SK-N-MC (cell line): ENCODE data around the gene XCL1.
"Not testable (repeated sequence)": the region's sequence is repeated elsewhere in the genome, so short reads cannot be mapped to it uniquely, and the experiment has no call there.

Experiments
- DNase-seq: peaks from one replicate; pipeline ENCODE4 v3.0.0-alpha.2; 2011; ENCODE audit warnings: low read depth, low spot score
- H3K27ac ChIP-seq: fragments of 200-600 bp; sonication (generic); 2 replicates; pipeline ENCODE4 v1.5.1; 2016; ENCODE audit warnings: mixed run types
- H3K36me3 ChIP-seq: fragments of 200-600 bp; sonication (generic); 2 replicates; pipeline ENCODE4 v1.6.1; 2017; ENCODE audit warnings: antibody characterized with exemption, low read length, mixed read lengths; ENCODE audit not compliant: insufficient read depth
- H3K4me3 ChIP-seq: fragments of 200-600 bp; sonication (generic); 2 replicates; pipeline ENCODE4 v1.5.1; 2016
- H3K9ac ChIP-seq: fragments of 200-600 bp; sonication (generic); 2 replicates; pipeline ENCODE4 v1.8.0; 2017; ENCODE audit warnings: mixed run types, mixed read lengths; ENCODE audit not compliant: insufficient read length
- H3K9me3 ChIP-seq: fragments of 200-600 bp; sonication (generic); 2 replicates; pipeline ENCODE4 v1.6.1; 2017; ENCODE audit warnings: low read depth, mild to moderate bottlenecking, antibody characterized with exemption, low read length, moderate library complexity, mixed read lengths
- EZH2 ChIP-seq: fragments of 200-600 bp; sonication (generic); IDR thresholded peaks from one replicate; pipeline ENCODE4 v1.6.1; 2017; ENCODE audit warnings: antibody characterized with exemption
- FOXP2 ChIP-seq: optimal IDR thresholded peaks from 2 replicates; pipeline ENCODE3; 2011; ENCODE audit warnings: mild to moderate bottlenecking, moderate library complexity; ENCODE audit not compliant: insufficient read depth; ENCODE audit errors: extremely low read length, control extremely low read depth
- POLR2AphosphoS5 ChIP-seq: IDR thresholded peaks from 2 replicates; pipeline ENCODE4 v1.6.1; 2012; ENCODE audit warnings: mild to moderate bottlenecking, low read depth, low read length, borderline replicate concordance

The XCL1 gene

GRCh38 chr1:168576245-168576688 lies at the start of gene XCL1:
TSS of gene XCL1 (plus strand) at chr1:168576605. CDS start at chr1:168576638, 33 bp downstream.
- not testable (repeated sequence) for H3K9ac ChIP-seq, H3K36me3 ChIP-seq, H3K9me3 ChIP-seq

GRCh38 chr1:168529518-168529917 lies 46.9 kb upstream of the XCL1 start:
- DNase-seq = no peak
- Histone ChIP-seq H3K27ac (no peak overlapping the region), H3K9me3 (no peaks in the 10 kb centered on the region), H3K9ac (no peak overlapping the region), H3K36me3 (no peaks in the 10 kb centered on the region), H3K4me3 (no peak overlapping the region)
- TF ChIP-seq POLR2AphosphoS5 (no peak), FOXP2 (no peak), EZH2 (no peak)

More at GRCh38 chr1:168576245-168576688, at the start of gene XCL1:
- not testable (repeated sequence) for DNase-seq, H3K4me3 ChIP-seq, H3K27ac ChIP-seq

- no peak for TF ChIP-seq POLR2AphosphoS5
- no peak for TF ChIP-seq FOXP2
- TF ChIP-seq EZH2 = no peak
- H3K9ac ChIP-seq = no peak overlapping the region
- no peak overlapping the region for H3K4me3 ChIP-seq
- H3K36me3 ChIP-seq = no peaks in the 10 kb centered on the region
- H3K27ac ChIP-seq = no peak overlapping the region
- H3K9me3 ChIP-seq = no peaks in the 10 kb centered on the region
- DNase-seq = no peak
These were observed 44.6 kb upstream of the XCL1 start for GRCh38 chr1:168531615-168532345.

GRCh38 chr1:168535536-168535935 lies 40.9 kb upstream of the XCL1 start:
- Histone ChIP-seq H3K27ac (no peak overlapping the region), H3K9me3 (no peaks in the 10 kb centered on the region), H3K36me3 (no peaks in the 10 kb centered on the region), H3K9ac (no peak overlapping the region), H3K4me3 (no peak overlapping the region)
- TF ChIP-seq POLR2AphosphoS5 (no peak), EZH2 (no peak), FOXP2 (no peak)
- DNase-seq = no peak

GRCh38 chr1:168540798-168541197 lies 35.6 kb upstream of the XCL1 start:
- not testable (repeated sequence) for H3K9me3 ChIP-seq, H3K36me3 ChIP-seq, H3K27ac ChIP-seq, H3K9ac ChIP-seq, H3K4me3 ChIP-seq, DNase-seq

GRCh38 chr1:168542978-168543377 lies 33.4 kb upstream of the XCL1 start:
- H3K9ac ChIP-seq, H3K27ac ChIP-seq, H3K9me3 ChIP-seq, H3K4me3 ChIP-seq, DNase-seq, H3K36me3 ChIP-seq: not testable (repeated sequence)

GRCh38 chr1:168543840-168544498 lies 32.4 kb upstream of the XCL1 start, which contains the start of gene XCL2:
TSS of gene XCL2 (minus strand) at chr1:168543997. CDS start at chr1:168543964, 33 bp downstream.
- DNase-seq, H3K36me3 ChIP-seq, H3K9ac ChIP-seq, H3K27ac ChIP-seq, H3K9me3 ChIP-seq, H3K4me3 ChIP-seq: not testable (repeated sequence)

- not testable (repeated sequence) for H3K9me3 ChIP-seq, H3K36me3 ChIP-seq, H3K27ac ChIP-seq, DNase-seq, H3K4me3 ChIP-seq, H3K9ac ChIP-seq
These were observed 30.5 kb upstream of the XCL1 start for GRCh38 chr1:168545678-168546552.

- H3K4me3 ChIP-seq, H3K36me3 ChIP-seq, DNase-seq, H3K9me3 ChIP-seq, H3K9ac ChIP-seq, H3K27ac ChIP-seq: not testable (repeated sequence)
These were observed 29.9 kb upstream of the XCL1 start for GRCh38 chr1:168546553-168546895.
